SIG-M5 treated with dmso at 0.1 percent for 504 hours (cell line): Measurements from ENCODE around the gene DPPA4.
"Not testable (repeated sequence)": the region's sequence is repeated elsewhere in the genome, so short reads cannot be mapped to it uniquely, and the experiment has no call there.

Experiments
- DNase-seq: peaks from one replicate; lab custom pipeline; 2025; ENCODE audit not compliant: unreplicated experiment; lab: John Stamatoyannopoulos, UW

The DPPA4 gene

GRCh38 chr3:109337393-109337792 lies at the start of gene DPPA4:
TSS of gene DPPA4 (minus strand) at chr3:109337546. CDS start at chr3:109337517, 29 bp downstream.
- DNase-seq = no peak

GRCh38 chr3:109385442-109386318 lies 48.3 kb upstream of the DPPA4 start:
- no peak for DNase-seq

GRCh38 chr3:109384164-109384563 lies 46.8 kb upstream of the DPPA4 start:
- no peak for DNase-seq

GRCh38 chr3:109382588-109382987 lies 45.2 kb upstream of the DPPA4 start:
- DNase-seq = no peak

GRCh38 chr3:109375975-109376374 lies 38.6 kb upstream of the DPPA4 start:
- DNase-seq = no peak

GRCh38 chr3:109374434-109374833 lies 37.1 kb upstream of the DPPA4 start:
- DNase-seq = not testable (repeated sequence)

GRCh38 chr3:109373933-109374332 lies 36.6 kb upstream of the DPPA4 start:
- no peak for DNase-seq

GRCh38 chr3:109372639-109373038 lies 35.3 kb upstream of the DPPA4 start:
- DNase-seq = no peak

GRCh38 chr3:109369510-109369909 lies 32.2 kb upstream of the DPPA4 start:
- DNase-seq = no peak

GRCh38 chr3:109364088-109364487 lies 26.7 kb upstream of the DPPA4 start:
- DNase-seq = no peak

- DNase-seq = no peak
Measured at GRCh38 chr3:109363634-109364033, 26.3 kb upstream of the DPPA4 start.

GRCh38 chr3:109362823-109363222 lies 25.5 kb upstream of the DPPA4 start:
- no peak for DNase-seq

GRCh38 chr3:109358809-109359208 lies 21.5 kb upstream of the DPPA4 start:
- DNase-seq = not testable (repeated sequence)

GRCh38 chr3:109356442-109357155 lies 19.3 kb upstream of the DPPA4 start:
- DNase-seq = no peak

- no peak for DNase-seq
Measured at GRCh38 chr3:109355625-109356441, 18.5 kb upstream of the DPPA4 start.

- no peak for DNase-seq
Measured at GRCh38 chr3:109353057-109353456, 15.7 kb upstream of the DPPA4 start.

- no peak for DNase-seq
Measured at GRCh38 chr3:109351231-109351630, 13.9 kb upstream of the DPPA4 start.

GRCh38 chr3:109346770-109347295 lies 9.5 kb upstream of the DPPA4 start:
- no peak for DNase-seq

- no peak for DNase-seq
Measured at GRCh38 chr3:109346099-109346498, 8.8 kb upstream of the DPPA4 start.

- DNase-seq = no peak
Measured at GRCh38 chr3:109339714-109340648, 2.6 kb upstream of the DPPA4 start.
